Large intestine (tissue), 3 donors: Measurements from ENCODE around the gene PVR. TPM values are rescaled to one million over a fixed set of nuclear protein-coding genes. Genes with fewer than 3 reads are reported as not detected.

ENCODE experiments used
- DNase-seq, 2 donors: peaks; one replicate each; pipeline versions ENCODE4 v3.0.0 to v3.0.0-alpha.2; 2013
- H3K27ac ChIP-seq: one replicate; pipeline ENCODE4 v1.5.1; 2013; ENCODE audit warnings: low read length
- H3K27me3 ChIP-seq: 2 replicates; pipeline ENCODE4 v1.6.1; 2013; ENCODE audit warnings: low read length; ENCODE audit not compliant: control insufficient read depth, insufficient read depth
- H3K36me3 ChIP-seq: 2 replicates; pipeline ENCODE4 v1.6.1; 2013; ENCODE audit warnings: low read length; ENCODE audit not compliant: control insufficient read depth, insufficient read depth
- H3K4me1 ChIP-seq: one replicate; pipeline ENCODE4 v1.6.1; 2013; ENCODE audit warnings: low read length; ENCODE audit not compliant: control insufficient read depth, insufficient read depth
- H3K4me3 ChIP-seq: one replicate; pipeline ENCODE4 v1.5.1; 2013; ENCODE audit warnings: low read length
- H3K9me3 ChIP-seq: one replicate; pipeline ENCODE4 v1.6.1; 2013; ENCODE audit warnings: mild to moderate bottlenecking, low read depth, low read length, moderate library complexity; ENCODE audit not compliant: control insufficient read depth
- WGBS: methylation state at CpG from one replicate; pipeline ENCODE4 v1.1.5; 2013; ENCODE audit warnings: low lambda C conversion rate; ENCODE audit not compliant: insufficient coverage; 5-methylcytosine and 5-hydroxymethylcytosine counted together
- polyA plus RNA-seq: library from polyadenylated mRNA; unstranded; fragments of 120-200 nt; gene quantifications from one replicate; pipeline ENCODE4 v1.2.1, GENCODE V29; 2013

The PVR gene
- polyA plus RNA-seq, 1 donor: 101 TPM

DNA sequence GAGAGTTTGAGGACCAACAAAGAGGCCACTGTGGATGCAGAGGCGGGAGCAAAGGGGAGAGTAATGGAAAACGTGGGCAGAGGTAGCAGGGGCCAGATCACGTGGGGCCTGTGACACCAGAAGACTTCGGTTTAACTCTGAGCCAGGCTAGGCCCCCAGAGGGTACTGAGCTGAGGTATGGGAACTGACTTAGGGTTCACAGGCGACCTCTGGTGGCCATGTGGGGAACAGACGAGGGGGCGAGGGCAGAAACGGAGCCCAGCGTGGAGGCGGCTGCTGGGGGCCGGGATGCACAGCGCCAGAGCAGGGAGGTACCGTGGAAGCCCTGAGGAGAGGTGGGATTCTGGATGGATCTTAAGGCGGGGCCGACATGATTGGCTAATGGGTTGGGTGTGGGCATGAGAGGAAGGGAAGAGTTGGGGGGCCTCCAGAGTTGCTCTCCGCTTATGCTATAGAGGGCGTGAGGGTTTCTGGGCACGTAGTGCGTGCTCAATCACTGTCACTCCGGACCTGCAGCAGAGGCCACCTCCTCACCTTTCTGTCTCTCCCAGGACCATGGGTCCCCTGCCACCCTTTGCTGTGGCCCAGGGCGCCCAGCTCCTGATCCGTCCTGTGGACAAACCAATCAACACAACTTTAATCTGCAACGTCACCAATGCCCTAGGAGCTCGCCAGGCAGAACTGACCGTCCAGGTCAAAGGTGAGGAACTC is 13.7 kb downstream of the PVR start:
- DNase-seq: peak; percentile 41 to 62
- WGBS: no CpG with 5 or more reads among the region's 25 CpGs
- Histone ChIP-seq H3K27me3 (no peaks in the 10 kb centered on the region), H3K27ac (no peak overlapping the region), H3K4me1 (peaks cover 18% of the 10 kb centered on the region), H3K4me3 (no peak overlapping the region), H3K9me3 (no peaks in the 10 kb centered on the region), H3K36me3 (peaks cover 97% of the 10 kb centered on the region)

- Histone ChIP-seq H3K27me3 (no peaks in the 10 kb centered on the region), H3K4me1 (peaks cover 18% of the 10 kb centered on the region), H3K4me3 (no peak overlapping the region), H3K9me3 (no peaks in the 10 kb centered on the region), H3K27ac (no peak overlapping the region), H3K36me3 (peaks cover 98% of the 10 kb centered on the region)
- WGBS: 80% methylated on average over 2 of the region's 3 CpGs
- DNase-seq: no peak
Observed at GRCh38 chr19:44658069-44658733, 14.5 kb downstream of the PVR start.

DNA sequence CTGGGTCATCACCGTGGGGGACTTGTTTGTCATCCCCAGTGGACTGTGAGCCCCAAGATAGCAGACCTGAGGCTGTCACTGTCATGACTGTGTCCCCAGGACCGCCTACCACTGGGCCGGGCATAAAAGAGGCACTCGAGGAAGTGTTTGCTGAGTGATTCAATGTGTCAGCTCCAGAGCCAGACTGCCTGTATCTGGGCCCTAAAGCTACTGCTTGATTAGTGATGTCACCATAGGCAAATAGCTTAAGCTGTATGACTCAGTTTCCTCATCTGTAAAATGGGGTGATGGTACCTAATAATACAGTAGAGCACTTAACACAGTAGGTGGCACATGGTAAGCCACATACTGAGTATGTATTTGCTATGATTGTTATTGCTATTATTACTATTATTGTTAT is 16.4 kb downstream of the PVR start:
- Histone ChIP-seq H3K9me3 (no peaks in the 10 kb centered on the region), H3K27me3 (no peaks in the 10 kb centered on the region), H3K4me3 (no peak overlapping the region), H3K4me1 (peaks cover 7% of the 10 kb centered on the region), H3K27ac (no peak overlapping the region), H3K36me3 (peaks cover 97% of the 10 kb centered on the region)
- no peak for DNase-seq
- WGBS: no CpG with 5 or more reads among the region's 4 CpGs

GRCh38 chr19:44661205-44661604 is 17.5 kb downstream of the PVR start:
- no peak for DNase-seq
- H3K27me3 ChIP-seq: no peaks in the 10 kb centered on the region
- peaks cover 7% of the 10 kb centered on the region for H3K4me1 ChIP-seq
- H3K27ac ChIP-seq: no peak overlapping the region
- no peaks in the 10 kb centered on the region for H3K9me3 ChIP-seq
- peaks cover 89% of the 10 kb centered on the region for H3K36me3 ChIP-seq
- H3K4me3 ChIP-seq: no peak overlapping the region
- no CpG with 5 or more reads among the region's 11 CpGs for WGBS

GRCh38 chr19:44661904-44662303 is 18.2 kb downstream of the PVR start:
- peaks cover 4% of the 10 kb centered on the region for H3K4me1 ChIP-seq
- H3K27me3 ChIP-seq: no peaks in the 10 kb centered on the region
- no CpG with 5 or more reads among the region's 7 CpGs for WGBS
- H3K4me3 ChIP-seq: no peak overlapping the region
- H3K27ac ChIP-seq: no peak overlapping the region
- DNase-seq: no peak
- H3K36me3 ChIP-seq: peaks cover 83% of the 10 kb centered on the region
- H3K9me3 ChIP-seq: no peaks in the 10 kb centered on the region

DNA sequence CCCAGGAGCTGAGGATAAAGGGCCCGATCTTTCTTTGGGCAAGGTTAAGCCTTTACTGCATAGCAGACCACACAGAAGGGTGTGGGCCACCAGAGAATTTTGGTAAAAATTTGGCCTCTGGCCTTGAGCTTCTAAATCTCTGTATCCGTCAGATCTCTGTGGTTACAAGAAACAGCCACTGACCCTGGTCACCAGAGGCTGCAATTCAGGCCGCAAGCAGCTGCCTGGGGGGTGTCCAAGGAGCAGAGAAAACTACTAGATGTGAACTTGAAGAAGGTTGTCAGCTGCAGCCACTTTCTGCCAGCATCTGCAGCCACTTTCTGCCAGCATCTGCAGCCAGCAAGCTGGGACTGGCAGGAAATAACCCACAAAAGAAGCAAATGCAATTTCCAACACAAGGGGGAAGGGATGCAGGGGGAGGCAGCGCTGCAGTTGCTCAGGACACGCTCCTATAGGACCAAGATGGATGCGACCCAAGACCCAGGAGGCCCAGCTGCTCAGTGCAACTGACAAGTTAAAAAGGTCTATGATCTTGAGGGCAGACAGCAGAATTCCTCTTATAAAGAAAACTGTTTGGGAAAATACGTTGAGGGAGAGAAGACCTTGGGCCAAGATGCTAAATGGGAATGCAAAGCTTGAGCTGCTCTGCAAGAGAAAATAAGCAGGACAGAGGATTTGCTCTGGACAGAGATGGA is 19.1 kb downstream of the PVR start:
- Histone ChIP-seq H3K36me3 (peaks cover 74% of the 10 kb centered on the region), H3K9me3 (no peaks in the 10 kb centered on the region), H3K4me1 (no peaks in the 10 kb centered on the region), H3K27me3 (no peaks in the 10 kb centered on the region), H3K4me3 (no peak overlapping the region), H3K27ac (no peak overlapping the region)
- 63% methylated on average over 1 of the region's 7 CpGs for WGBS
- no peak for DNase-seq

GRCh38 chr19:44663996-44664395 is 20.3 kb downstream of the PVR start:
- Histone ChIP-seq H3K27ac (no peak overlapping the region), H3K4me1 (no peaks in the 10 kb centered on the region), H3K9me3 (no peaks in the 10 kb centered on the region), H3K4me3 (no peak overlapping the region), H3K36me3 (peaks cover 62% of the 10 kb centered on the region), H3K27me3 (no peaks in the 10 kb centered on the region)
- DNase-seq: no peak
- WGBS: no CpG with 5 or more reads among the region's 5 CpGs

DNA sequence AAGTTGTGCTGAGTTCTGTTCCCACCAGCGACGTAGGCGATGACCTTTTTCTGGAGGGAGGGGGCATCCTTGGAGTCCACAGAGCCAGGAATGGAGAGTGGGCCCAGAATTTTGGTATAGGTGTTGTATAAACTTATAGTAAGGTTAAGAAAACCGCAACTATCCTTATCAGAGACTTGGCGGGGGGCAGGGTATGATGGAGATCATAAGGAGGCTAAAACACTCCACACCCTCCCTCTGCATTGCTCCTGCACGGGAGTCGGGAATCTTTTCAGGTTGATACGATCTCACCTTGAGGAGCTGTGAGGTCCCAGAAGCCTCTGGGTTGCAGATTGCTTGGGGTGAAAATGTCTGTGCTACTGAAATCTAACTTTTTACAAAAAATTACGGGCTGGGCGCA is 21.3 kb downstream of the PVR start:
- Histone ChIP-seq H3K36me3 (peaks cover 52% of the 10 kb centered on the region), H3K4me1 (no peaks in the 10 kb centered on the region), H3K9me3 (no peaks in the 10 kb centered on the region), H3K27me3 (no peaks in the 10 kb centered on the region), H3K27ac (no peak overlapping the region), H3K4me3 (no peak overlapping the region)
- no peak for DNase-seq
- WGBS: no CpG with 5 or more reads among the region's 10 CpGs

DNA sequence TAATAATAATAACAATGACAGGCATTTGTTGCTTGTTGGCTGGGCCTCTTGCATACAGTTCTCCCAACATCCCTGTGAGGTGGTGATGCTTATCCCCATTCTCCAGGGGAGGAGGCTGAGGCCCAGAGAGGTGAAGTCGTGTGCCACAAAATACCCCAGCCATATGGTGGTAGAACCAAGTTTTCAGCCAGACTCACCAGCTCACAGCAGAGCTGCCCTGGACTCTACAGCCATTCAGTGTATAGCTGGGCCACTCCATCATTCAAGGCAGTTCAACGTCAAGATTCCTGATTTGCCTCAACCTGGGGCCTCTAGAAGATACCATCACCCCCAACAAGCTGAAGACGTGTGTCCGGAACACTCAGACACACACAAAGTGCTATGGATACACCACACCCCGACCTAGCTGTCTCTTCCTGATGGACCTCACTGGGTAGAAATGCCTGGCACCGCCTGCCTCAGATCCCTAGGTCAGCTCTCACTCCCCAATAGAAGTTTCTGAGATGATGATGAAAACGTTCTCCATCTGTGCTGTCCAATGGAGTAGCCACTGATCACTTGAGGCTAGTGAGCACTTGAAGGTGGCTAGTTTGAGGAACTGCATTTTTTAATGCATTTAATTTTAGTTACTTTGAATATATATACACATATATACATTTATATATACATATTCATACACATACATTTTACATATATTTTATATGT is 23.3 kb downstream of the PVR start:
- Histone ChIP-seq H3K9me3 (no peaks in the 10 kb centered on the region), H3K27ac (no peak overlapping the region), H3K4me3 (no peak overlapping the region), H3K4me1 (no peaks in the 10 kb centered on the region), H3K27me3 (no peaks in the 10 kb centered on the region), H3K36me3 (peaks cover 32% of the 10 kb centered on the region)
- WGBS: no CpG with 5 or more reads among the region's 7 CpGs
- no peak for DNase-seq

DNA sequence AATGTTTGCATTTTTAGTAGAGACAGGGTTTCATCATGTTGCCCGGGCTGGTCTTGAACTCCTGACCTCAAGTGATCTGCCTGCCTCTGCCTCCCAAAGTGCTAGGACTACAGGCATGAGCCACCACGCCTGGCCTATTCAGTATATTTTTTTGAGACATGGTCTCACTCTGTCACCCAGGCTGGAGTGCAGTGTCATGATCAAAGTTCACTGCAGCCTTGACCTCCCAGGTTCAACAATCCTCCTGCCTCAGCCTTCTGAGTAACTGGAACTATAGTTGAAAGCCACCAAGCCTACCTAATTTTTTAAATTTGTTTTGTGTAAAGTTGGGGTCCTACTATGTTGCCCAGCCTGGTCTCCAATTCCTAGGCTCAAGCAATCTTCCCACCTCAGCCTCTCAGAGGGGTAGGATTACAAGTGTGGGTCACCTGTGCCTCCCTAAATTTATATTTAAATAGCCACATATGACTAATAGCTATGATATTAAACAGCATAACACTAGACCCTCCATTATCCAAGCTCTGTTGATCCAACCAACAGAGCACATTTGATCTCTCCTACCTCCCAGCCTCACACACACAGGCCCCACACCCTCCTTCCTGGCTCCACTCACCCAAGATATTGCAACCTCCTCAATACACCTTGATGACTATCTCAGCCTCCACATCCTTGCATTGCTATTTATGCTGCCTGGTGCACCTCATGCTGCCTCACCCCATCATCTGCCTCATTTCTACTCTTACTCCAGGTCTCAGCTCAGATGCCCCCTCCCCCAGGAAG is 25.5 kb downstream of the PVR start:
- Histone ChIP-seq H3K27ac (no peak overlapping the region), H3K4me3 (no peak overlapping the region), H3K36me3 (peaks cover 18% of the 10 kb centered on the region), H3K4me1 (no peaks in the 10 kb centered on the region), H3K27me3 (no peaks in the 10 kb centered on the region), H3K9me3 (no peaks in the 10 kb centered on the region)
- WGBS: 80% methylated on average over 1 of the region's 2 CpGs
- DNase-seq: no peak
